MM.1S (cell line): Measurements from ENCODE around the gene COMT.

ENCODE experiments used
- DNase-seq: peaks from one replicate; pipeline ENCODE4 v3.0.0-alpha.2; 2015
- H2AFZ ChIP-seq: fragments of 300-600 bp; sonication (generic); 2 replicates; pipeline ENCODE4 v1.6.0; 2016; ENCODE audit warnings: antibody characterized with exemption, low read length
- H3F3A ChIP-seq: fragments of 300-600 bp; sonication (generic); 2 replicates; pipeline ENCODE4 v1.6.1; 2016; ENCODE audit warnings: mild to moderate bottlenecking, antibody characterized with exemption, low read length, moderate library complexity, mixed read lengths; ENCODE audit not compliant: insufficient read depth
- H3K27ac ChIP-seq: fragments of 300-600 bp; sonication (generic); 2 replicates; pipeline ENCODE4 v1.5.1; 2016; ENCODE audit warnings: mild to moderate bottlenecking, low read length
- H3K27me3 ChIP-seq: fragments of 300-600 bp; sonication (generic); replicated peaks from 2 replicates; pipeline ENCODE4 v1.6.0; 2016; ENCODE audit warnings: low read length; ENCODE audit not compliant: insufficient read depth
- H3K36me3 ChIP-seq: fragments of 300-600 bp; sonication (generic); replicated peaks from 2 replicates; pipeline ENCODE4 v1.6.1; 2016; ENCODE audit warnings: mild to moderate bottlenecking, low read length, mixed read lengths; ENCODE audit not compliant: insufficient read depth
- H3K4me1 ChIP-seq: fragments of 300-600 bp; sonication (generic); 2 replicates; pipeline ENCODE4 v1.6.1; 2016; ENCODE audit warnings: low read length, mixed read lengths
- H3K4me2 ChIP-seq: fragments of 300-600 bp; sonication (generic); 2 replicates; pipeline ENCODE4 v1.6.0; 2016; ENCODE audit warnings: low read depth, low read length
- H3K4me3 ChIP-seq: fragments of 300-600 bp; sonication (generic); 2 replicates; pipeline ENCODE4 v1.5.1; 2016; ENCODE audit warnings: low read length, mixed read lengths
- H3K79me2 ChIP-seq: fragments of 300-600 bp; sonication (generic); 2 replicates; pipeline ENCODE4 v1.6.1; 2016; ENCODE audit warnings: mixed run types, low read length, mixed read lengths
- H3K9ac ChIP-seq: fragments of 300-600 bp; sonication (generic); 2 replicates; pipeline ENCODE4 v1.6.1; 2016; ENCODE audit warnings: low read length, mixed read lengths
- H3K9me2 ChIP-seq: fragments of 300-600 bp; sonication (generic); replicated peaks from 2 replicates; pipeline ENCODE4 v1.6.1; 2016; ENCODE audit warnings: mild to moderate bottlenecking, low read length, mixed read lengths; ENCODE audit not compliant: insufficient read depth
- H3K9me3 ChIP-seq: fragments of 300-600 bp; sonication (generic); replicated peaks from 2 replicates; pipeline ENCODE4 v1.6.1; 2016; ENCODE audit warnings: mild to moderate bottlenecking, low read length, mixed read lengths; ENCODE audit not compliant: insufficient read depth
- H4K20me1 ChIP-seq: fragments of 300-600 bp; sonication (generic); 2 replicates; pipeline ENCODE4 v1.6.1; 2016; ENCODE audit warnings: mild to moderate bottlenecking, low read length, moderate library complexity, mixed read lengths; ENCODE audit not compliant: insufficient read depth
- CTCF ChIP-seq: fragments of 300-600 bp; sonication (generic); IDR thresholded peaks from 2 replicates; pipeline ENCODE4 v1.5.1; 2016; ENCODE audit warnings: antibody characterized with exemption, low read length, mixed read lengths
- EZH2 ChIP-seq: fragments of 300-600 bp; sonication (generic); optimal IDR thresholded peaks from 2 replicates; pipeline ENCODE3; 2017; ENCODE audit warnings: low read depth, mild to moderate bottlenecking, antibody characterized with exemption, low read length, mixed read lengths
- EZH2phosphoT487 ChIP-seq: fragments of 300-600 bp; sonication (generic); IDR thresholded peaks from 2 replicates; pipeline ENCODE4 v1.6.1; 2018; ENCODE audit warnings: antibody characterized with exemption, low read length

Gene COMT

GRCh38 chr22:19913337-19913936 lies 28.1 kb upstream of the COMT start:
- Histone ChIP-seq H3K4me2 (no peak overlapping the region), H3K4me1 (peaks cover 14% of the 10 kb centered on the region), H3K27ac (no peak overlapping the region), H3K79me2 (no peaks in the 10 kb centered on the region), H3K36me3 (no peaks in the 10 kb centered on the region), H3K9me3 (no peaks in the 10 kb centered on the region), H3K9me2 (no peaks in the 10 kb centered on the region), H2AFZ (no peak overlapping the region), H4K20me1 (no peaks in the 10 kb centered on the region), H3K9ac (no peak overlapping the region), H3K4me3 (no peak overlapping the region), H3K27me3 (no peaks in the 10 kb centered on the region), H3F3A (no peaks in the 10 kb centered on the region)
- no peak for DNase-seq
- TF ChIP-seq EZH2phosphoT487: no peak
- no peak for TF ChIP-seq EZH2
- TF ChIP-seq CTCF: no peak

GRCh38 chr22:19914201-19914943 lies 27.2 kb upstream of the COMT start:
- Histone ChIP-seq H4K20me1 (no peaks in the 10 kb centered on the region), H3K27ac (no peak overlapping the region), H2AFZ (no peak overlapping the region), H3K4me1 (peaks cover 14% of the 10 kb centered on the region), H3K36me3 (no peaks in the 10 kb centered on the region), H3K27me3 (no peaks in the 10 kb centered on the region), H3K9me3 (no peaks in the 10 kb centered on the region), H3K4me2 (no peak overlapping the region), H3K79me2 (no peaks in the 10 kb centered on the region), H3K9ac (no peak overlapping the region), H3F3A (no peaks in the 10 kb centered on the region), H3K9me2 (no peaks in the 10 kb centered on the region), H3K4me3 (no peak overlapping the region)
- no peak for DNase-seq
- TF ChIP-seq CTCF (no peak), EZH2phosphoT487 (no peak), EZH2 (no peak)

GRCh38 chr22:19915287-19915954 lies 26.2 kb upstream of the COMT start:
- Histone ChIP-seq H3K9me3 (no peaks in the 10 kb centered on the region), H2AFZ (no peak overlapping the region), H3K4me2 (no peak overlapping the region), H3K79me2 (no peaks in the 10 kb centered on the region), H3F3A (no peaks in the 10 kb centered on the region), H3K27ac (no peak overlapping the region), H3K27me3 (no peaks in the 10 kb centered on the region), H3K36me3 (no peaks in the 10 kb centered on the region), H4K20me1 (no peaks in the 10 kb centered on the region), H3K4me3 (no peak overlapping the region), H3K9me2 (no peaks in the 10 kb centered on the region), H3K9ac (no peak overlapping the region), H3K4me1 (peaks cover 14% of the 10 kb centered on the region)
- TF ChIP-seq CTCF: no peak
- TF ChIP-seq EZH2phosphoT487: no peak
- no peak for TF ChIP-seq EZH2
- DNase-seq: no peak
